PC-3 (cell line): ENCODE results near the gene GNB2. TPM values are rescaled to one million over a fixed set of nuclear protein-coding genes. Genes with fewer than 3 reads are reported as not detected.

Experiments used
- ATAC-seq: fragments of 200-7000 bp; cut with Tn5 transposase; 2 replicates; pipeline ENCODE4 v1.9.1; 2020; ENCODE audit warnings: mild to moderate bottlenecking, moderate library complexity
- BruUV-seq: library from RNA; stranded (reverse); fragments of 400-500 nt; replicated peaks from 2 replicates; lab custom pipeline; 2021; lab: Mats Ljungman, UMichigan
- CTCF ChIA-PET: fragments of 300-600 bp; sonication (Branson Sonifier 250); formaldehyde crosslinking; loops from one replicate; lab custom pipeline; 2022; ENCODE audit warnings: antibody characterized with exemption; lab: Charles Lee
- POLR2A ChIA-PET: fragments of 300-600 bp; sonication (Branson Sonifier 250); formaldehyde crosslinking; loops from one replicate; lab custom pipeline; 2022; ENCODE audit warnings: antibody characterized with exemption; ENCODE audit not compliant: unreplicated experiment; lab: Charles Lee
- DNase-seq: peaks from one replicate; pipeline ENCODE4 v3.0.0-alpha.2; 2015
- H2AFZ ChIP-seq: fragments of 300-600 bp; sonication (generic); 2 replicates; pipeline ENCODE4 v1.6.0; 2016; ENCODE audit warnings: antibody characterized with exemption, low read length
- H3F3A ChIP-seq: fragments of 300-600 bp; sonication (generic); one replicate; pipeline ENCODE4 v1.6.0; 2017; ENCODE audit warnings: antibody characterized with exemption, low read length, control low read depth, mild to moderate bottlenecking; ENCODE audit not compliant: unreplicated experiment
- H3K27ac ChIP-seq: fragments of 300-600 bp; sonication (generic); 2 replicates; pipeline ENCODE4 v1.5.1; 2016; ENCODE audit warnings: mild to moderate bottlenecking, low read length
- H3K27me3 ChIP-seq: fragments of 300-600 bp; sonication (generic); 2 replicates; pipeline ENCODE4 v1.6.1; 2016; ENCODE audit warnings: low read length, mixed read lengths
- H3K36me3 ChIP-seq: fragments of 300-600 bp; sonication (generic); 2 replicates; pipeline ENCODE4 v1.6.1; 2016; ENCODE audit warnings: low read depth, mixed run types, low read length, mixed read lengths
- H3K4me1 ChIP-seq: fragments of 300-600 bp; sonication (generic); 2 replicates; pipeline ENCODE4 v1.5.1; 2016; ENCODE audit warnings: low read length; ENCODE audit not compliant: insufficient read depth
- H3K4me2 ChIP-seq: fragments of 300-600 bp; sonication (generic); 2 replicates; pipeline ENCODE4 v1.6.0; 2016; ENCODE audit warnings: low read length
- H3K4me3 ChIP-seq: fragments of 300-600 bp; sonication (generic); 2 replicates; pipeline ENCODE4 v1.5.1; 2016; ENCODE audit warnings: mild to moderate bottlenecking, low read length, mixed read lengths
- H3K79me2 ChIP-seq: fragments of 300-600 bp; sonication (generic); 2 replicates; pipeline ENCODE4 v1.6.1; 2017; ENCODE audit warnings: low read length, mixed read lengths
- H3K9ac ChIP-seq: fragments of 300-600 bp; sonication (generic); 2 replicates; pipeline ENCODE4 v1.6.0; 2016; ENCODE audit warnings: mild to moderate bottlenecking, low read length
- H3K9me2 ChIP-seq: fragments of 300-600 bp; sonication (generic); replicated peaks from 2 replicates; pipeline ENCODE4 v1.6.1; 2016; ENCODE audit warnings: mixed run types, low read length, mixed read lengths
- H3K9me3 ChIP-seq: fragments of 300-600 bp; sonication (generic); 2 replicates; pipeline ENCODE4 v1.6.1; 2016; ENCODE audit warnings: low read length, mixed read lengths
- H4K20me1 ChIP-seq: fragments of 300-600 bp; sonication (generic); 2 replicates; pipeline ENCODE4 v1.6.1; 2016; ENCODE audit warnings: low read length, mixed read lengths
- CTCF ChIP-seq: fragments of 300-600 bp; sonication (generic); conservative IDR thresholded peaks from 2 replicates; pipeline ENCODE4 v1.5.1; 2017; ENCODE audit warnings: antibody characterized with exemption, low read depth, mild to moderate bottlenecking, low read length
- EZH2 ChIP-seq: fragments of 300-600 bp; sonication (generic); IDR thresholded peaks from one replicate; pipeline ENCODE4 v1.6.1; 2017; ENCODE audit warnings: antibody characterized with exemption, mild to moderate bottlenecking, low read length; ENCODE audit not compliant: unreplicated experiment
- EZH2phosphoT487 ChIP-seq: fragments of 300-600 bp; sonication (generic); IDR thresholded peaks from 2 replicates; pipeline ENCODE4 v1.6.1; 2018; ENCODE audit warnings: mild to moderate bottlenecking, antibody characterized with exemption, low read length, borderline replicate concordance
- intact Hi-C: fragments of 100-400 bp; cut with micrococcal nuclease; formaldehyde crosslinking; loops from 2 replicates; pipeline ENCODE4 v1.9.0; 2023
- total RNA-seq: library from RNA; depleted of rRNA; stranded (reverse); fragments of >200 nt; gene quantifications from 2 replicates; pipeline ENCODE4 v1.2.3, GENCODE V29; 2014; rRNA removed

Gene GNB2
- total RNA-seq, 1 experiment from 2014 or later, result 164 TPM

GRCh38 chr7:100726996-100727761 lies 53.6 kb downstream of the GNB2 start:
- ChIA-PET POLR2A (no interaction called here), CTCF (interaction anchor here (0.7 to 0.9 kb wide), 2 partner anchors 21 to 75 kb away, joined by 3 read pairs; partner anchors contain the start of gene POP7)
- H3K79me2 ChIP-seq, result no peaks in the 10 kb centered on the region
- no peak overlapping the region for H3K4me2 ChIP-seq
- H3K36me3 ChIP-seq, result no peaks in the 10 kb centered on the region
- no peak overlapping the region for H3K27ac ChIP-seq
- no peak overlapping the region for H3K9ac ChIP-seq
- peaks cover 13% of the 10 kb centered on the region for H3K4me1 ChIP-seq
- intact Hi-C loops, result loop anchor here (5.0 kb wide), 1 partner anchor 125 kb away; the partner anchor contains the start of gene SLC12A9
- H3K27me3 ChIP-seq, result no peaks in the 10 kb centered on the region
- BruUV-seq, result no TSS peak
- DNase-seq, result peak; percentile 41
- ATAC-seq, result 0 out of 2 replicates have a peak, but pooled peaks have one; percentile 14
- no peak overlapping the region for H3K4me3 ChIP-seq
- no peaks in the 10 kb centered on the region for H3F3A ChIP-seq
- no peaks in the 10 kb centered on the region for H3K9me2 ChIP-seq
- H4K20me1 ChIP-seq, result no peaks in the 10 kb centered on the region
- TF ChIP-seq EZH2 (no peak), CTCF (no peak), EZH2phosphoT487 (no peak)
- H2AFZ ChIP-seq, result no peak overlapping the region
- no peaks in the 10 kb centered on the region for H3K9me3 ChIP-seq

- Histone ChIP-seq H3K4me1 (peaks cover 13% of the 10 kb centered on the region), H3K27ac (no peak overlapping the region), H3F3A (no peaks in the 10 kb centered on the region), H3K4me3 (no peak overlapping the region), H3K9me2 (no peaks in the 10 kb centered on the region), H3K27me3 (no peaks in the 10 kb centered on the region), H3K4me2 (no peak overlapping the region), H2AFZ (no peak overlapping the region), H3K79me2 (no peaks in the 10 kb centered on the region), H3K36me3 (no peaks in the 10 kb centered on the region), H4K20me1 (no peaks in the 10 kb centered on the region), H3K9me3 (no peaks in the 10 kb centered on the region), H3K9ac (no peak overlapping the region)
- ChIA-PET POLR2A (no interaction called here), CTCF (interaction anchor here (0.9 kb wide), 1 partner anchor 22 kb away, joined by 3 read pairs; the partner anchor contains the start of gene POP7)
- ATAC-seq (no peak), DNase-seq (no peak)
- intact Hi-C loops, result loop anchor here (5.0 kb wide), 1 partner anchor 124 kb away; the partner anchor contains the start of gene SLC12A9
- TF ChIP-seq EZH2 (no peak), EZH2phosphoT487 (no peak), CTCF (no peak)
- no TSS peak for BruUV-seq
These were observed 54.7 kb downstream of the GNB2 start for GRCh38 chr7:100728196-100728595.

Other genes with a start within 250 kb of the GNB2 start
- 1.4 and 2.2 TPM in 2 replicates for gene ZCWPW1, start 245.0 kb upstream of the GNB2 start, total RNA-seq
- 35.1 and 36.0 TPM in 2 replicates for gene MEPCE, start 243.9 kb upstream of the GNB2 start, total RNA-seq
- gene PPP1R35, start 237.2 kb upstream of the GNB2 start, total RNA-seq, result 36.1 and 51.1 TPM in 2 replicates
- gene SPACDR, start 209.5 kb upstream of the GNB2 start, total RNA-seq, result 0.11 and 2.5 TPM in 2 replicates
- 57.1 and 66.1 TPM in 2 replicates for gene TSC22D4, start 194.5 kb upstream of the GNB2 start, total RNA-seq
- gene NYAP1, start 189.8 kb upstream of the GNB2 start, total RNA-seq, result 1.2 and 1.9 TPM in 2 replicates
- gene AGFG2, start 134.5 kb upstream of the GNB2 start, total RNA-seq, result 16.9 and 18.2 TPM in 2 replicates
- 0.22 and 0.52 TPM in 2 replicates for gene SAP25, start 99.8 kb upstream of the GNB2 start, total RNA-seq
- gene LRCH4, start 87.6 kb upstream of the GNB2 start, total RNA-seq, result 15.6 and 28.7 TPM in 2 replicates
- 0.40 TPM in 1 of 2 replicates, not detected in the other for gene FBXO24, start 87.4 kb upstream of the GNB2 start, total RNA-seq
- 8.6 and 16.3 TPM in 2 replicates for gene PCOLCE, start 71.4 kb upstream of the GNB2 start, total RNA-seq
- gene MOSPD3, start 61.2 kb upstream of the GNB2 start, total RNA-seq, result 9.4 and 19.4 TPM in 2 replicates
- not detected in 2 replicates for gene TFR2, start 32.2 kb upstream of the GNB2 start, total RNA-seq
- gene ACTL6B, start 17.3 kb upstream of the GNB2 start, total RNA-seq, result not detected in 2 replicates
- 25.9 and 26.6 TPM in 2 replicates for gene GIGYF1, start 20.5 kb downstream of the GNB2 start, total RNA-seq
- gene POP7, start 32.4 kb downstream of the GNB2 start, total RNA-seq, result 151 and 154 TPM in 2 replicates
- gene EPO, start 46.7 kb downstream of the GNB2 start, total RNA-seq, result not detected in 2 replicates
- not detected in 2 replicates for gene ZAN, start 59.9 kb downstream of the GNB2 start, total RNA-seq
- gene EPHB4, start 153.8 kb downstream of the GNB2 start, total RNA-seq, result 104 and 150 TPM in 2 replicates
- 25.9 and 31.2 TPM in 2 replicates for gene SLC12A9, start 179.0 kb downstream of the GNB2 start, total RNA-seq
- 11.3 and 14.6 TPM in 2 replicates for gene TRIP6, start 193.6 kb downstream of the GNB2 start, total RNA-seq
- 177 and 268 TPM in 2 replicates for gene SRRT, start 201.4 kb downstream of the GNB2 start, total RNA-seq
- gene UFSP1, start 216.0 kb downstream of the GNB2 start, total RNA-seq, result 10.5 and 14.6 TPM in 2 replicates
- gene ACHE, start 222.1 kb downstream of the GNB2 start, total RNA-seq, result 0.40 and 1.3 TPM in 2 replicates